GM12874 (cell line): ENCODE results near the gene THPO.

Source experiments
- TF ChIP-seq, protein P1 (sequence below): IDR thresholded peaks from 2 replicates; pipeline ENCODE4 v1.5.1; 2011; ENCODE audit warnings: low read depth, mild to moderate bottlenecking, control low read depth, low read length, moderate library complexity; ENCODE audit not compliant: insufficient read depth

The THPO gene

GRCh38 chr3:184355261-184356040 lies 22.6 kb downstream of the THPO start:
- TF ChIP-seq, protein P1, sequence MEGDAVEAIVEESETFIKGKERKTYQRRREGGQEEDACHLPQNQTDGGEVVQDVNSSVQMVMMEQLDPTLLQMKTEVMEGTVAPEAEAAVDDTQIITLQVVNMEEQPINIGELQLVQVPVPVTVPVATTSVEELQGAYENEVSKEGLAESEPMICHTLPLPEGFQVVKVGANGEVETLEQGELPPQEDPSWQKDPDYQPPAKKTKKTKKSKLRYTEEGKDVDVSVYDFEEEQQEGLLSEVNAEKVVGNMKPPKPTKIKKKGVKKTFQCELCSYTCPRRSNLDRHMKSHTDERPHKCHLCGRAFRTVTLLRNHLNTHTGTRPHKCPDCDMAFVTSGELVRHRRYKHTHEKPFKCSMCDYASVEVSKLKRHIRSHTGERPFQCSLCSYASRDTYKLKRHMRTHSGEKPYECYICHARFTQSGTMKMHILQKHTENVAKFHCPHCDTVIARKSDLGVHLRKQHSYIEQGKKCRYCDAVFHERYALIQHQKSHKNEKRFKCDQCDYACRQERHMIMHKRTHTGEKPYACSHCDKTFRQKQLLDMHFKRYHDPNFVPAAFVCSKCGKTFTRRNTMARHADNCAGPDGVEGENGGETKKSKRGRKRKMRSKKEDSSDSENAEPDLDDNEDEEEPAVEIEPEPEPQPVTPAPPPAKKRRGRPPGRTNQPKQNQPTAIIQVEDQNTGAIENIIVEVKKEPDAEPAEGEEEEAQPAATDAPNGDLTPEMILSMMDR, result no peak

DNA sequence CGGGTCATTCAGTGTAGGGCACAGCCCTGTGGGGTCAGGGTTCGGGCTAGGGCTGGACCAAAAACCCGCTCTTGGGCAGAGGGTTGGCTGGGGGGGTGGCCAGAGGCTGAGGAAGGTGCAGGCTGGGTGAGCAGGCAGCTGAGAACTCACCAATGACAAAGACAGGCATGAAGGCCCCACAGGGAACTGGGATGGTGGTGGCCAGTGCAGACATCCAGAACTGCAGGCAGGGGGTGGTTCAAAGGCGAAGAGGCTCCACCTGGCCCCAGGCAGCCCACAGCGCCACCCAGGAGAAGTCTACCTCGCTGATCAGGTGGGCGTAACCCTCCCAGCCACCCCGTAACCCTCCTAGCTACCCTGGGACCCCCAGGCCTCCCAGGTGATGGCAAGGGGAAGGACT lies 23.3 kb downstream of the THPO start:
- TF ChIP-seq, protein P1, result no peak

- TF ChIP-seq, protein P1, result peak; percentile 88
These were observed 23.8 kb downstream of the THPO start for GRCh38 chr3:184354121-184354728.

- TF ChIP-seq, protein P1, result no peak
These were observed 24.5 kb downstream of the THPO start for GRCh38 chr3:184353546-184353941.

DNA sequence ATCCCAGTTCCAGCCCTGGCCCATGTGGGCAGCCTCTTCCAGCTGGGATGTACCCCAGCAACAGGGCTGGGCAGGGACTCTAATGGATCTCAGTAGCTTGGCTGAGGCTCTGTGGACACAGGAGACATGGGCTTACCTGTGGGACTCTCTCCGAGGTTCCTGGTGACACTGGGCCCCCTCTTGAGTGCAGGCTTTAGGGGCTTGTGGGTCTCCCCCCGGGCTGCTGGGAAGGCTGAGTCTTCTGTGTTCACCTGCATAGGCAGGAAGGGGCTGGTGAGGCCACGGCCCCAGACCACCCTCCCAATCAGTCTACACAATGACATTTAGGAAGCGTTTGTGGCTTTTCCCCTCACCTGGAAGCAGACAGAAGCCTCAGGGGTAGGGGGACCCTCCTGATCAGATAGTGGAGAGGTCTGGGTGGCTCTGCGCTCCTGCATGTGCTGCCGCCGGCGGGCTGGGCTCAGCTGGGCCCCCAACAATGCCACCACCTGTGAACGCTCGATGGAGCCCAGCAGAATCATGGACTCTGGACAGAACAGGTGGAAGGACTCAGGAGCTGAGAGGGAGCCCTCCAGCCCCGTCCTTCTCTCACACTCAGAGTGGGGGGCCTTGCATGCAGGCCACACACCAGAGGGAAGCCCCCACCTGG lies 25.0 kb downstream of the THPO start:
- TF ChIP-seq, protein P1, result no peak

- TF ChIP-seq, protein P1, result no peak
These were observed 25.7 kb downstream of the THPO start for GRCh38 chr3:184352149-184352785.
